PC-9 (cell line): Measurements from ENCODE around the gene HIBADH. TPM values are rescaled to one million over a fixed set of nuclear protein-coding genes. Genes with fewer than 3 reads are reported as not detected.

Experiments used
- BruUV-seq: library from RNA; stranded (reverse); fragments of 400-500 nt; replicated peaks from 2 replicates; lab custom pipeline; 2021; lab: Mats Ljungman, UMichigan
- CTCF ChIA-PET: fragments of 300-600 bp; sonication (Branson Sonifier 250); formaldehyde crosslinking; loops from one replicate; lab custom pipeline; 2022; ENCODE audit warnings: antibody characterized with exemption; lab: Charles Lee
- POLR2A ChIA-PET: fragments of 300-600 bp; sonication (Branson Sonifier 250); formaldehyde crosslinking; loops from one replicate; lab custom pipeline; 2022; ENCODE audit warnings: antibody characterized with exemption; ENCODE audit not compliant: unreplicated experiment; lab: Charles Lee
- DNase-seq, 2 experiments: peaks; one replicate each; pipeline versions ENCODE4 v3.0.0 to v3.0.0-alpha.2; 2015 to 2022; ENCODE audit warnings: mixed read lengths in 1 of 2
- H2AFZ ChIP-seq: fragments of 200-600 bp; sonication (generic); 2 replicates; pipeline ENCODE4 v1.8.1; 2017; ENCODE audit warnings: antibody characterized with exemption
- H3F3A ChIP-seq: fragments of 200-600 bp; sonication (generic); 2 replicates; pipeline ENCODE4 v1.8.1; 2017; ENCODE audit warnings: antibody characterized with exemption, mild to moderate bottlenecking, low read depth; ENCODE audit not compliant: insufficient read depth
- H3K27ac ChIP-seq: fragments of 200-600 bp; sonication (generic); 2 replicates; pipeline ENCODE4 v1.6.1; 2016; ENCODE audit warnings: mixed run types
- H3K27me3 ChIP-seq: fragments of 200-600 bp; sonication (generic); 2 replicates; pipeline ENCODE4 v1.6.1; 2016; ENCODE audit warnings: low read depth, mixed run types; ENCODE audit not compliant: insufficient read depth
- H3K36me3 ChIP-seq: fragments of 200-600 bp; sonication (generic); 2 replicates; pipeline ENCODE4 v1.6.1; 2016; ENCODE audit warnings: low read depth, mixed run types
- H3K4me1 ChIP-seq: fragments of 200-600 bp; sonication (generic); replicated peaks from 2 replicates; pipeline ENCODE4 v1.6.1; 2016; ENCODE audit warnings: mixed run types; ENCODE audit not compliant: insufficient read depth
- H3K4me2 ChIP-seq: fragments of 200-600 bp; sonication (generic); 2 replicates; pipeline ENCODE4 v1.6.1; 2017; ENCODE audit warnings: mixed run types
- H3K4me3 ChIP-seq: fragments of 200-600 bp; sonication (generic); 2 replicates; pipeline ENCODE4 v1.6.1; 2016; ENCODE audit warnings: mixed run types
- H3K79me2 ChIP-seq: fragments of 200-600 bp; sonication (generic); 2 replicates; pipeline ENCODE4 v1.6.1; 2017; ENCODE audit warnings: low read depth, mixed run types
- H3K9me2 ChIP-seq: fragments of 200-600 bp; sonication (generic); 2 replicates; pipeline ENCODE4 v1.8.1; 2017; ENCODE audit warnings: mild to moderate bottlenecking; ENCODE audit not compliant: insufficient read depth
- H3K9me3 ChIP-seq: fragments of 200-600 bp; sonication (generic); 2 replicates; pipeline ENCODE4 v1.8.1; 2016; ENCODE audit warnings: low read depth; ENCODE audit not compliant: insufficient read depth
- H4K20me1 ChIP-seq: fragments of 200-600 bp; sonication (generic); 2 replicates; pipeline ENCODE4 v1.8.1; 2017; ENCODE audit not compliant: insufficient read depth
- EZH2 ChIP-seq: fragments of 200-600 bp; sonication (generic); IDR thresholded peaks from 2 replicates; pipeline ENCODE4 v1.8.0; 2017; ENCODE audit warnings: antibody characterized with exemption, low read depth
- intact Hi-C: fragments of 100-400 bp; cut with micrococcal nuclease; formaldehyde crosslinking; loops from one replicate; pipeline ENCODE4 v1.10.0; 2022; ENCODE audit not compliant: unreplicated experiment
- total RNA-seq: library from RNA; stranded (reverse); gene quantifications from 2 replicates; pipeline ENCODE4 v1.2.3, GENCODE V29; 2021
- TF ChIP-seq, protein P1 (sequence below): fragments of 200-600 bp; sonication (generic); conservative IDR thresholded peaks from 2 replicates; pipeline ENCODE4 v1.6.1; 2017; ENCODE audit warnings: mixed run types, antibody characterized with exemption, mild to moderate bottlenecking, moderate library complexity

HIBADH gene
- total RNA-seq, 1 experiment from 2014 or later, result 73.9 TPM

DNA sequence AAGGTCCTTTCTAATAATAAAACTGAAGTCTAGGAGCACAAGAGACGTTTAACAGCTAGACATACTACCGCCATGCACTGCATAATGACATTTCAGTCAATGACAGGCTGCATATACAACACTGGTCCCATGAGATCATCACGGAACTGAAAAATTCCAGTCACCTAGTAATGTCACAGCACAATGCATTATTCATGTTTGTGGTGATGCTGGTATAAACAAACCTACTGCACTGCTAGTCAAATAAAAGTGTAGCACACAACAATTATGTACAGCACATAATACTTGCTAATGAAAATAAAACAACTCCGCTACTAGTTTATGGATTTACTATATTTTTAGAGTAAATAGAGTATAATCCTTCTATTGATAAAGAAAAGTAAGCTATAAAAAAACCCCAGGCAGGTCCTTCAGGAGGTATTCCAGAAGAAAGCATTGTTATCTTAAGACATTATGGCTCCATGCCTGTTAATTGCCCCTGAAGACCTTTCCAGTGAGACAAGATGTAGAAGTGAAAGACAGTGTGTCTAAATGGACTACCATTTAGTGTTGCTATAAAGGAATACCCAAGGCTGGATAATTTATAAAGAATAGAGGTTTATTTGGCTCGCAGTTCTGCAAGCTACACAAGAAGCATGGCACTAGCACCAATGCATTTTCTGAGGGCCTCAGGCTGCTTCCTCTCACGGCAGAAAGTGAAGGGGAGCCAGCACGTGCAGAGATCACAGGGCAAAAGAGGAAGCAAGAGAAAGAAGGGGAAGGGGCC is 47.1 kb downstream of the HIBADH start:
- Histone ChIP-seq H3K4me1 (peaks cover 13% of the 10 kb centered on the region), H2AFZ (no peak overlapping the region), H3K79me2 (no peaks in the 10 kb centered on the region), H3K4me3 (no peak overlapping the region), H4K20me1 (no peaks in the 10 kb centered on the region), H3K4me2 (no peak overlapping the region), H3K27ac (no peak overlapping the region), H3K9me3 (peaks cover 21% of the 10 kb centered on the region), H3K27me3 (no peaks in the 10 kb centered on the region), H3F3A (peaks cover 14% of the 10 kb centered on the region), H3K36me3 (0 out of 2 replicates have a peak, but pooled peaks cover 14% of the 10 kb centered on the region), H3K9me2 (no peaks in the 10 kb centered on the region)
- intact Hi-C loops, result no loop called here
- no peak for DNase-seq
- no peak for TF ChIP-seq EZH2
- TF ChIP-seq, protein P1, sequence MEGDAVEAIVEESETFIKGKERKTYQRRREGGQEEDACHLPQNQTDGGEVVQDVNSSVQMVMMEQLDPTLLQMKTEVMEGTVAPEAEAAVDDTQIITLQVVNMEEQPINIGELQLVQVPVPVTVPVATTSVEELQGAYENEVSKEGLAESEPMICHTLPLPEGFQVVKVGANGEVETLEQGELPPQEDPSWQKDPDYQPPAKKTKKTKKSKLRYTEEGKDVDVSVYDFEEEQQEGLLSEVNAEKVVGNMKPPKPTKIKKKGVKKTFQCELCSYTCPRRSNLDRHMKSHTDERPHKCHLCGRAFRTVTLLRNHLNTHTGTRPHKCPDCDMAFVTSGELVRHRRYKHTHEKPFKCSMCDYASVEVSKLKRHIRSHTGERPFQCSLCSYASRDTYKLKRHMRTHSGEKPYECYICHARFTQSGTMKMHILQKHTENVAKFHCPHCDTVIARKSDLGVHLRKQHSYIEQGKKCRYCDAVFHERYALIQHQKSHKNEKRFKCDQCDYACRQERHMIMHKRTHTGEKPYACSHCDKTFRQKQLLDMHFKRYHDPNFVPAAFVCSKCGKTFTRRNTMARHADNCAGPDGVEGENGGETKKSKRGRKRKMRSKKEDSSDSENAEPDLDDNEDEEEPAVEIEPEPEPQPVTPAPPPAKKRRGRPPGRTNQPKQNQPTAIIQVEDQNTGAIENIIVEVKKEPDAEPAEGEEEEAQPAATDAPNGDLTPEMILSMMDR, result no peak
- POLR2A ChIA-PET, result interaction anchor here (0.6 kb wide), 1 partner anchor 71 kb away, joined by 5 read pairs; no protein-coding TSS in a partner anchor
- CTCF ChIA-PET, result no interaction called here
- BruUV-seq, result no TSS peak

DNA sequence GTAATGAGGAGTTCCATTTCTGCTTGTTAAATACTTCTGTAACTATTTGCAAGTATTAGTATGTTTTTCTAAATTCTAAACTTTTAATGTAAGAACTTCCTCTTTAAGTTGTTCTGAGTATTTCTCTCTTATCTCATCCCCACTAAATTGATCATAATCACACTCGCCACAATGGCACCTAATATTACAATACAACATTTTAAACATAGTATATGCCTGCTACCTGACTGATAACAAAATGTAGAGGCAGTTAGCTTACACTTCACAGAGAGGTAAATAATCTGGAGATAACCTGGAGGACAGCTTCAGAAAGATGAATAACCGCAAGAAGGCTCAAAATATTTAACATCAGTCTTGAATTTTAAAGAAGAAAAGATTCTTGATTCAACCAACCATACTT is 48.6 kb downstream of the HIBADH start:
- Histone ChIP-seq H3K4me1 (peaks cover 19% of the 10 kb centered on the region), H3K4me3 (no peak overlapping the region), H3K36me3 (0 out of 2 replicates have a peak, but pooled peaks cover 3% of the 10 kb centered on the region), H3K27me3 (no peaks in the 10 kb centered on the region), H3K4me2 (no peak overlapping the region), H3K9me3 (peaks cover 8% of the 10 kb centered on the region; the same call in 1 of the 2 replicates), H3K79me2 (no peaks in the 10 kb centered on the region; the same call in 1 of the 2 replicates), H2AFZ (no peak overlapping the region), H3K9me2 (no peaks in the 10 kb centered on the region), H3F3A (peaks cover 16% of the 10 kb centered on the region), H4K20me1 (no peaks in the 10 kb centered on the region), H3K27ac (no peak overlapping the region)
- no TSS peak for BruUV-seq
- POLR2A ChIA-PET, result no interaction called here
- TF ChIP-seq EZH2, result no peak
- TF ChIP-seq, protein P1, result no peak
- DNase-seq, result no peak
- CTCF ChIA-PET, result interaction anchor here (0.6 kb wide), 1 partner anchor 410 kb away, joined by 10 read pairs; no protein-coding TSS in a partner anchor
- intact Hi-C loops, result no loop called here

DNA sequence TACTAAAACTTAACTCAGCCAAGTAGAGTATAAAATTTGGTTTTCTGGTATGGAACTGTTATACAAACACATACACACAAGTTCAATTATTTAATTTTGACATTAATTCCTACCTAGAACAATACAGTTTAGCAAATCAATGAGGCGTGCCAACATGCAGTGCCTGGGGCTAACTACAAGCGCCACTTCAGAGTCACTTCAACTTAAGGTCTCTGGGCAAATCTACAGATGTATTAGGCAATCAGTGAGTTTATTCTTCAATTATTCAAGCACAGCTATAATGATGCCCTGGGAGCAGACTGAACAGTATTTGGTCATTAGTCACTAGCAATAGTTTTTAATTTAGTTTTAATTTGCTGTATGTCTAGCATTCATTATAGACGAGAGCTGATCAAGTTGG is 51.6 kb downstream of the HIBADH start:
- Histone ChIP-seq H3K9me2 (no peaks in the 10 kb centered on the region), H3K4me2 (no peak overlapping the region), H4K20me1 (no peaks in the 10 kb centered on the region), H3K36me3 (no peaks in the 10 kb centered on the region), H3K4me1 (peaks cover 32% of the 10 kb centered on the region), H3K4me3 (no peak overlapping the region), H3K9me3 (no peaks in the 10 kb centered on the region), H3F3A (peaks cover 18% of the 10 kb centered on the region), H3K79me2 (no peaks in the 10 kb centered on the region; the same call in 1 of the 2 replicates), H3K27ac (no peak overlapping the region), H3K27me3 (no peaks in the 10 kb centered on the region), H2AFZ (no peak overlapping the region)
- no TSS peak for BruUV-seq
- DNase-seq, result peak; percentile 49 to 86
- ChIA-PET POLR2A (interaction anchor here (0.6 kb wide), 1 partner anchor 251 kb away, joined by 5 read pairs; no protein-coding TSS in a partner anchor), CTCF (no interaction called here)
- intact Hi-C loops, result no loop called here
- TF ChIP-seq, protein P1, result no peak
- no peak for TF ChIP-seq EZH2
